AML-193 (cell line): ENCODE results near the gene ANO1.

Experiments
- DNase-seq, 2 experiments: peaks; one replicate each; lab custom pipeline; 2025; lab: John Stamatoyannopoulos, UW

ANO1 gene

DNA sequence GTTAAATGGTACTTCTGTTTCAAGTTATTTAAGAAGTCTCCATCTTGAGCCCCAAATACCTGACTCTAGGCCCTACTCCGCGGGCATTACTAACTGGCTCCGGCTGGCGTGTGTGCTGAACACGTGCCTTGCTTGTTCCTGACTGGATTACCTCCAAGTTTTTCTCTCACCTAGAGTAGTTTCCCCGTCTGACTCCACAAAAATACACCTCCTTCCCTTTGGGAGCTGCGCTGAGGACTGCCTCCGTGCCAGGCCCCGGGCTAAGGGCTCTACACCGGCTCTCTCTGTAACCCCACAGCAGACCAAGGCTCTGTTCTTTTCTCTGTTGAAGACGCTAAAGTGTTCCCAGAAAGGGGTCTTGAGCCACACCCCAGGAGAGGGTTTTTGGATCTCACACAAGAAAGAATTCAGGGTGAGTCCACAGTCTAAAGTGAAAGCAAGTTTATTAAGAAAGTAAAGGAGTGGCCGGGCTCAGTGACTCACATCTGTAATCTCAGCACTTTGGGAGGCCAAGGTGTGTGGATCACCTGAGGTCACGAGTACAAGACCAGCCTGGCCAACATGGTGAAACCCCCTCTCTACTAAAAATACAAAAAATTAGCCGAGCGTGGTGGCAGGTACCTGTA lies 61.8 kb downstream of the ANO1 start:
- no peak for DNase-seq

- no peak for DNase-seq
Observed at GRCh38 chr11:70140711-70141485, 62.8 kb downstream of the ANO1 start.

DNA sequence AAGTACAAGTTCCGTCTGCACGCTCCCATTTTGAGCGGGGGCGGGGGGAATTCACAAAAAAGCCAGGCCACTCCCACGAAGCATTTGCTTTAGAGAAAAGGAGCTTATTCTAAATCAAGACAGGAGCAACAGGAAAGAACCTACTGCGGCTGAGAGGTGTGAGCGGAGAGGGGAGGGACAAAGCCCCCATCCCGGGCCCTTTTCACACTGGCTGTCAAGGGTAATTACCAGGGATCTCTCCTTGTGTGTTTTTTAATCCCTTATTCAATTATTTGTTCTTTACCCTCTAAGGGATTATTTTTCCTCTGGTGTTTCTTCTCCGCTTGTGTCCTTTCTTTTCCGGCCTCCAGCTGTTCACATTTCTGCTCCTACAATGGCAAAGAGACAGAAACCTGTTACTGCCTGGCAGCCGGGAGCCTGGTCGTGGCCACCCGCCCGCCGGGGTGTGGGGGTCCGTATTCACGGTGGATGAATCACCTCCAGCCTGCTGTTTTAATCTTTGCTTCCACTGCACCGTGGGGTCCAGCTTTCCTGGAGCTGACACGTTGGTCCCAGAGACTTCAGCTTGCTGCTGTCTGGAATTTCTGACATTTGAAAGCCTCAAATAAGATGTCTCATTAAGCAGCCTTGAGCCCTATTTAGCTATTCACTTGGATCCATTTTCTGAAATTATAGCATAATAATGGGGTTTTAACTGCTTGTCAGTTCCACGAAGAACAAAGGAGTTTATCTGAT lies 63.5 kb downstream of the ANO1 start:
- no peak for DNase-seq

DNA sequence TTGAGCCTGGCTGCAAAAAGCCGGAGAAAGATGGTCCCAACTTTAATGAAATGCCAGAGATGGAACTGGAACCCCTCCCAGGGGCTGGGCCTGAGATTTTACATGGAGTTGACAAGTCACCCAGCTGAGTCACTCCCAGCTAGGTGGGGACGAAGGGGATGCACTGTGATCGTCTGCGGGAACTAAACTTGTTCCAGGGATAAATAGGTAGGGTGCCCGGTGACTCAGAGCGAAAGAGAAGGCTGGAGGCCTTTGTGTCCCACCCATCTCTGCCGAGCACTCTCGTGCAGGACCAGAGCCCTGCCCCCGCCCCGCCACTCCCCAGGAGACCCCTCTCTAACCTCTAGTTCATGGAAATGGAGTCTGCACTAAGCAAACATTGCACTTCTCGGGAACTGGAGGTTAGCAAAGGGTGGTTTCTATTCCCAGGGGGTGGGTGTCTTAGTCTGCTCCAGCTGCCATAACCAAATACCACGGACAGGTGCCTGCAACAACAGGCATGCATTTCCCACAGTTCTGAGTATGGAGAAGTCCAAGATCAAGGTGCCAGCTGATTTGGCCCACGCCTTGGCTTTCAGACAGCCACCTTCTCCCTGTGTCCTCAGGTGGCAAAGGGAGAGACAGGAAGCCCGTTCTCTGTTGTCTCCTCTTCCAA lies 64.2 kb downstream of the ANO1 start:
- DNase-seq, result no peak

GRCh38 chr11:70144262-70144661 lies 66.1 kb downstream of the ANO1 start:
- no peak for DNase-seq

GRCh38 chr11:70145071-70145470 lies 67.0 kb downstream of the ANO1 start:
- DNase-seq, result no peak

DNA sequence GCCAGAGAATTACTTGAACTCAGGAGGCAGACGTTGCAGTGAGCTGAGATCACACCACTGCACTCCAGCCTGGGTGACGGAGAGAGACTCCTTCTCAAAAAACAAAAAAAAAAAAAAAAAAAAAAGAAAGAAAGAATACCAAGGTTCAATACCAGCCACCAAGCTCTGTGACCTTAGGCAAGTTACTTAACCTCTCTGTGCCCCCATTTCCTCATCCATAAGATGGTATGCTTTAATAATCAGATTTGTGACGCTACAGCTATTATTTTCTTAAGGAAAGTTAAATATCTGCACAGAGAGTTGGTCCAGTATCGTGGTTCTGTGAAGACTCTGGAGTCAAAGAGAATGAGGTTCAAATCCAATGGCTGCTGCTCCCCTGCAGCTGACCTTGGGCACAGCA lies 67.7 kb downstream of the ANO1 start:
- no peak for DNase-seq

- no peak for DNase-seq
Observed at GRCh38 chr11:70146299-70146698, 68.2 kb downstream of the ANO1 start.

DNA sequence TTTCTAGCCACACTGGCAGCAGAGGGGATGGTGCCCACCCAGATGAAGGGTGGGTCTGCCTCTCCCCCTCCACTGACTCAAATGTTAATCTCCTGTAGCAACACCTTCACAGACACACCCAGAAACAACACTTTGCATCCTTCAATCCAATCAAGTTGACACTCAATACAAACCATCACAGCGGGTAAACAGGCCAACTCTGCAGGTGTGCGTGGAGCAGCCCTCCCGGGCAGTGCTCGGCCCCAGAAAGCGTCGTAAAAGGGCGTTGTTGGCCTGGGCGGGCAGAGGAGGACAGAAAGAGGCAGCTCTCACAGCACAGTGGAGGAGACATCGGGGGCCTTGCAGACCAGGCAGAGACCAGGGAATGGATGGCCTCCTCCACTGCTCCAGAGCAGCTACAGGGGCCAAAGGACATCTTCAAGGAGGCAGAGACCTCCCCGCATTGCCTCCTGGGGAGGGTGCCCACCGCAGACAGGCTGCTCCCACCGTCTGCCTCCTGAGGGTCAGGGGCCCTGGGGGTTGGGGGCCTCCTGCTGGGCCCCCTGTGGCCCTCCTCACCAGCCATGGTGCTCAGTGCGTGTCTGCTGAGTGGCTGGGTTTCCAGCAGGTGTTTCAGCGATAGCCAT lies 68.9 kb downstream of the ANO1 start:
- no peak for DNase-seq

DNA sequence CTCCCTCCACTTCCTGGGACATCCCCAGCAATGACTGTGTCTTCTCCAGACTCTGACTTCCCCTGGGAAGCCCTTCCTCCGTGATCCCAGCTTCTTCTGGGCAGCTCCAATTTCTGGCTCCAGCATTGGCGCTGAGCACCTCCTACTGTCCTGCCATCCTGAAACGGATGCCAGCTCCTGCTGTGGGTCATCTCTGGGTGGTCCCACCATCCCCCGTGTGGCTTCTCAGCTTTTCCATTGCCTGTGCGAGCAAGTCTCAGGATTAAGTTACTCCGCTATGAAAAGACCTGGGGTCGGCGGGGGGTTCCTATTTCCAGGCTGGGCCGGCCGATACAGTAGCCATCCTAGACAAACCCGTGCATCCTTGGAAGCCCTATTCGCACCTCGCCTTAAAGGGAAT lies 69.6 kb downstream of the ANO1 start:
- DNase-seq, result no peak

- no peak for DNase-seq
Observed at GRCh38 chr11:70151671-70152070, 73.6 kb downstream of the ANO1 start.

DNA sequence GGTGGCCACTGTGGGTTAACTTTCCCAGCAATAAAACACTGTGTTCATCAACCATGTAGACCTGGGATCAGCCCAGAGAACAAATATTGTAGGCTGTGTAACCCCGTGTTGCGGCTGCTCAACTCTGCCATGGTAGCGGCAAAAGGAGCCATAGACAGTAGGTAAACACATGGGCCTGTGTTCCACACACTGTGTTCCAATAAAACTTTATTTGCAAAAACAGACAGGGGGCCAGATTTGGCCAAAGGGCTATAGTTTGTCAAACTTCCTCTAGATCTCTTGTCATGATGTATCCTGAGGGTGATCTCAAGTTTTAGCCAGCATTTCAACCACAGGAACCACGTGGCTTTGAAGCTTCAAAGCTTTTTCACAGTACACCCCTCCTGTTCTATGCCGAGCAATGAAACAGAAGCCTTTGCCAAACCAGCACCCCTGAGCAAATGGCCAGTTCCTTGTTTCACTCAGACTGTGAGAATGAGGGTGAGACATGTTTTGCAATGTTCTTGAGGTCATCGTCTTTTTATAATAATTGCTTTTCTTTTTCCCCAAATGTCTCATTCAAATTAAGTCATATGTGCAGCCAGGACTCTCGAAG lies 75.1 kb downstream of the ANO1 start:
- DNase-seq, result no peak

DNA sequence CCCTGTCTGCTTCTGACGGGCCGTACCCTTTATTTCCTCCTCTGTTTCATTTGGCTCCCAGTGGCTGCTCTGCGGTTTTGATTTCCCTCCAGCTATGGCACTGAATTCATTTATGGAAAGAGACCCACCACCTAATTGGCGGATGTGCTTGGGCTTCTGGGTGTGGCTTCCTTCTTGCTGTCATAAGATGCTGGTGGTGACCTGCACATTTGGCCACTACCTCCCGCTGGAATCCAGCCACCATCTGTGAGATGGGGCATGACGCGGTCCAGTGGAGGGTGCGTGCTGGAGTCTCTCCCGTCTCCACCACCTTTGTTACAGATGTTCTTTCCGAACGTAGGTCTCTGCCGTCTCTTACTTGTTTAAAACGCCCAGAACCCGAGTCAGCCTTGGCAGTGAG lies 77.3 kb downstream of the ANO1 start:
- DNase-seq, result no peak

DNA sequence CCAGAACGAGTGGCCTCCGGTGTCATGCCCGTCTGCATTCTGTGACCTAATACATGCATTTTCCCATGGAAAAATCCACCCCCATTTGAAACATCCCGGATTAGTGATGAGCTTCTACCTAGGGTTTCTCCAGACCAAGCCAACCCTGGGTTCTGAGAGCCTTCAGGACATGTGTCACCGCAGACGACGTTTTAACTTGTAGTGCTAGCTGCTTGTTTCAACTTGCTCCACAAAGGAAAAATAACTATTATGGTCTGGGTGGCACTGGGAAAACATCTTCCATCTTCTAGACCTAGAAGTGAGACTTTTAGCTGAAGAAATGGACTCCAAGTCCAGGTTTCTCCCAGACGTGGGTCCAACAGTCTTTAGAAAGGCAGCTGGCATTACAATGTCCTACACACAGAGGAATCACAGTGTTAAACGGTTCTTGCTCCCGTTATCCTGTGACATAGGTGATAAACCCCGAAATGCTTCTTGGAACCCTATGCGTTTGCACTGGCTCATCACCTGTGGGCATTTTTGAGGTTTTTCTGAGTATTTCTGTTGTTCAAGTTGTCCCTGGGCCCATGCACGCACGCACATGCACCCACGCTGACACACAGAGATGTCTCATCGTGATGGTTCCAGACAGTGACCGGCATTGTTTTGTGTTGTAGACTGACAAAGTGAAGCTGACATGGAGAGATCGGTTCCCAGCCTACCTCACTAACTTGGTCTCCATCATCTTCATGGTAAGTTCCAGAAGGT lies 78.3 kb downstream of the ANO1 start:
- DNase-seq, result no peak

DNA sequence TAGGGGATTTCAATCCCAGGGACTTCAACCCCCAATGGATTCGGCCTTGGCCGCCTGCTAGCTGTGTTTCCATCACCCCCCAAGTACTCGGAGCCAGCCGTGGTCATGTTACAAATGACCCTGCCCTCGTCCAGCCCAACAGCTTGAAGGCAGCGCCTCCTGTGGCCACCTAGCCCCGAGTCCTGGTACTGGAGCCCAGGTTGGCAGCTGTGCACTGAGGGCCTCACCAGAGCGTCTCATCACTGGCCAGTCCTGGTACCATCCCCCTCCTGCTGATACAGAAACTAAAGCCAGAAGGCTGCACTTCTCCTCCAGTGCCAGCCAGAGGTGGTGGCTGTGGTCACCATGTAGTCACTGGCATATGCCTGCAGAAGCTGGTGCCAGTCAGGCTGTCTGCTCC lies 80.1 kb downstream of the ANO1 start:
- no peak for DNase-seq

DNA sequence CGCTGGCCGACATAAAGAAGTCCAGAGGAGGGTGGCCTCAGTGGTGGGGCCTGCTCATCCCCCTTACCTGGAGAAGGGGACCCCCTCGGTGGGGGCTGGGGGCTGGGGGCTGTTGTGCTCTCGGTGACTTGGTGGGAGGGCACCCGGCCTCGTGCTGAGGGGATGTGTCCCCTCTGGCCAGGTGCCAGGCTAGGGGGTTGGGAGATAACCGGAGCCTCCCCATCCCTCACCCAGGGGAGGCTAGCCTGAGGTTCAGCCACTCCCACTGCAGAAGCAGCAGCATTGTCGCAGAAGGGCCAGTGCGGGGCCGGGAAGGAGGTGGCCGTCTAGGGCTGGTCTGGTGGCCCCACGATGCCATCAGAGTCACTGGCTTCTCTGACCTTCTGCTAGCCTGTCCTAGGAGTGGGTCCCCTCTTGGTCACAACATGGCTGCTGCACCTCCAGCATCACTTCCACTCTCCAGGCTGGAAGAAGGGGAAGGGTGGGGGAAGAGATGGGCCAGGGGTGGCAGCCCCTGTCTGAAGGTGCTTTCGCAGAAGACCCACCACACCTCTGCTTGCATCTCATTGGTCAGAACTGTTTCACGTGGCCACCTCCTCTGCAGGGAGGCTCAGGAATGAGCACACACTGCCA lies 80.8 kb downstream of the ANO1 start:
- DNase-seq, result no peak

DNA sequence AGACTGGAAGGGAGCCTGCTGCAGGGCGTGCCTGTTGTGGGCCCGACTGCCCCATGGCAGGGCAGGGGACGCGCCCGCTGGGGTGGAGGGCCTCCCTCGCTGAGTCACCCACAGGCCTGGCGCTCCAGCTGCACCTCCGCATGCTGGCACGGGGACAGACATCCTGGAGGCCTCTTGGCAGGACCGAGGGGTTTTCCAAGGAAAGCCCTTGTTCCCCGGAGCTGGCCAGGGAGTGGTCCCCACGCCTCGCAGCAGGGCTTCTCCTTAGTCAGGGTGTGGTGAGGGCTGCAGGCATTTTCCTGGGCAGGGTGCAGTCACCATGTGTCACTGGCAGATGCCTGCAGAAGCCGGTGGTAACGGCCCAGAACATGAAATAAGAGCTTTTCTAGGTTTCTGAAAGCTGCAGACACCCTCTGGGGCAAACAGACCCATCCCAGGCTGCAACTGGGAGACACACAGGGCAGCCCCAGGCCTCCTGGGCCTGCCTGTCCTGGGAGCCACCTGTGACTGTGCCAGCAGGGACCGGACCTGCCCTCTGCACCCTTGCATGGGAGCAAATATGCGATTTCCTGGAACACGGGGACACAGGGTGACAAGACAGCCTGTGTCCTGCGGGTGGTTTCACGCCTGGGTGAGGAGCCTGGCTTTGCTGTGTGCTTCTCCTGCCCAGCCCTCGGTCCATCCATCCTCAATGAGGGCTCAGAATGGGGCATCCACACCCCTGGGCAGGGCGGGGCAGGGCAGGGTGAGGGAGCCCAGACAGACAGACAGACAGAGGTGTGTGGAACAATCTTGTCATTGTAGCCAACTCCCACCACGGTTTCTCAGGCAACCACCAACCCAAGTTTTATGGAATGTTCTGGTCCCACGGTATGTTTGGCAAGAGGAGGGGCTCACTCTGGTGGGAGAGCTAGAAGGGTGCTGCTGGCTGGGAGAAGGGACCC lies 81.8 kb downstream of the ANO1 start:
- DNase-seq, result no peak

DNA sequence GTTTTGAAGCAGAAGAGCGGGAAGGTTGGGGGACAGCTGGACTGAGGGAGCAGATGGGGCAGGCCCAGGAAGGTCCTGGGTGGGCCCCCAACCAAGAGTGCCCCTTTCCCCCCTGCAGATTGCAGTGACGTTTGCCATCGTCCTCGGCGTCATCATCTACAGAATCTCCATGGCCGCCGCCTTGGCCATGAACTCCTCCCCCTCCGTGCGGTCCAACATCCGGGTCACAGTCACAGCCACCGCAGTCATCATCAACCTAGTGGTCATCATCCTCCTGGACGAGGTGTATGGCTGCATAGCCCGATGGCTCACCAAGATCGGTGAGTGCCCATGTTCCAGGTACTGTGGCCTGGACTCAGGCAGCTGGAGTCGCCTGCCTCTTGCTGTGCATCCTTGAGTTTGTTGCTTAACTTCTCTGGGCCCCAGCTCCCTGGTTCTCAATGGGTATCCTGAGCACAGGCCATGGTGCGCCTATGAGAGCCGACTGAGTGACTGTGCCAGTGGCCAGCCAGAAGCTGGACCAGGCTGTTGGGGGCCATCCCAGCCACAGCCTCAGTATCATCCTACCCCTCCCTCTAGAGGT lies 83.0 kb downstream of the ANO1 start:
- no peak for DNase-seq

- no peak for DNase-seq
Observed at GRCh38 chr11:70164705-70165104, 86.6 kb downstream of the ANO1 start.
